ENCODE measurements around the gene FKBP2. TPM values are rescaled to one million over a fixed set of nuclear protein-coding genes. Genes with fewer than 3 reads are reported as not detected.
"Not testable (repeated sequence)": the region's sequence is repeated elsewhere in the genome, so short reads cannot be mapped to it uniquely, and the experiment has no call there.

FKBP2 gene
- total RNA-seq, 1 experiment from 2014 or later = 57.2 TPM

DNA sequence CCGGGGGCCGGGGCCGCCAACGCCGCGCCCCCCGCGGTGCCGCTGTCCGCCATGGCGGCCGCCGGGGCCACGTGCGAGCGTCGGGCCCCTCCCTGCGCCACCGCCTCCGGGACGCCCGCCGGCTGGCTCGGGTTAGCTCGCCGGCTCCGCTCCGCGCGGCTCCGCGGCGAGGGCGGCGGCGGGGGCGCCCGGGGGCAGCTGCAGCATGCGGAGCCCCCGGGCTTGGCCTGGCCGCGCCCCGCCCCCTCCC, 5.7 kb downstream of the FKBP2 start:
- H3K4me3 Mint-ChIP-seq = peak overlapping the region; percentile 88
- H3K27me3 Mint-ChIP-seq (ENCODE audit: low read depth); H3K36me3 Mint-ChIP-seq; H3K9me3 Mint-ChIP-seq; ATAC-seq; H3K27ac Mint-ChIP-seq; DNase-seq (ENCODE audit: low spot score): not testable (repeated sequence)
- ChIA-PET CTCF (interaction anchor here (0.8 to 2.1 kb wide), 8 partner anchors 21 to 108 kb away, joined by 3 to 11 read pairs (median 6); partner anchors contain the start of genes ESRRA, NUDT22 and TRPT1), POLR2A (interaction anchor here (0.7 to 1.7 kb wide), 5 partner anchors 20 to 464 kb away, joined by 3 to 7 read pairs (median 3); partner anchors contain the start of genes NUDT22 and TRPT1)
- TF ChIP-seq ZNF416 (CRISPR knock-in tag; IDR thresholded peaks at IDR 0.05) (peak; percentile 10; the same call in 1 of the 2 replicates), TP53 (CRISPR knock-in tag; IDR thresholded peaks at IDR 0.05) (0 out of 2 replicates have a peak, but pooled peaks have one; percentile 20)
- TF ChIP-seq, protein P1, sequence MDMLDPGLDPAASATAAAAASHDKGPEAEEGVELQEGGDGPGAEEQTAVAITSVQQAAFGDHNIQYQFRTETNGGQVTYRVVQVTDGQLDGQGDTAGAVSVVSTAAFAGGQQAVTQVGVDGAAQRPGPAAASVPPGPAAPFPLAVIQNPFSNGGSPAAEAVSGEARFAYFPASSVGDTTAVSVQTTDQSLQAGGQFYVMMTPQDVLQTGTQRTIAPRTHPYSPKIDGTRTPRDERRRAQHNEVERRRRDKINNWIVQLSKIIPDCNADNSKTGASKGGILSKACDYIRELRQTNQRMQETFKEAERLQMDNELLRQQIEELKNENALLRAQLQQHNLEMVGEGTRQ (CRISPR knock-in tag; IDR thresholded peaks at IDR 0.05) = peak; percentile 35; the same call in 1 of the 2 replicates
- H3K4me1 Mint-ChIP-seq = peaks cover 50% of the 10 kb centered on the region

DNA sequence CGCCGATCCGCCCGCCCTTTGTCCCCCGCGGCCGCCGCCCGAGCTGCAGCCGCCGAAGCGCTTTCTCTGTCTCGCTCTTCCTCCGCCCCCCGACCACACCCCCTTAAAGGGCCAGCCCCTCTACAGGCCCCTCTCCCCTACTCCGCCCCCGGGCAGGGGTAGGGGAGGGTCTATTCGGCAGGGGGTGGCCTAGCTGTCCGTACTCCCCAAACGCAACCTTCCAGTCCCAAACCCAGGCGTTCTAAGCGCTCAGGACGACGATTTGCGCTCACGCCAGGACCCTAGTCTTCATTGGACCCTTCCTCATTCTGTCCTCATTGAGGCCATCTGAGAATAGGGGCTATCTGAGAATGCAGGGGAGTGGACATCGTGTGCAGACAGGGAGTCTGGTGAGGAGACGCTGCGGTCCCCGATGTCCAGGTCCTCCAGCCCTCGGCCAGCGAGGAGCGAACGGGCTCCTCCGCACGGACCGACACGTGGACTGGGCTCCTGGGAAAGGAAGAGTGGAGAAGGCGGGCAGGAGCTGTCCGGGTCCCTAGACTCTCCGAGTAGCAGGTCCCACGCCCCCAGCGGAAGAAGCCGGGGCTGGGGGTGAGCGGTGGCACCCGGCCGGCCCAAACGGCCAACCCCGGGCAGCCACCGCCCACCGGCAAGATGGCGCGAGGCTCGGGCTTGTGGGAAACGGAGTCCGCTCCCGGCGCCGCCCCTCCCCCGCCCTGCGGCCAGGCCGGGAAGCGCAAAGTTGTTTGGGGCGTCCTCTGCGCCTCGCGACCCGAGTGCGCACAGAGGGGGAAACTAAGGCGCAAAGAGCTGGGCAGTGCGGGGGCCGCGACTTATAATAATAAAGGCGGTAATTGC, 6.2 kb downstream of the FKBP2 start, which contains the start of gene PPP1R14B:
Gene PPP1R14B (minus strand): TSS at position 73 of the 858 bp plus-strand sequence. CDS start 270 bp downstream, outside the sequence.
- Mint-ChIP-seq H3K27me3 (ENCODE audit: low read depth) (no peaks in the 10 kb centered on the region), H3K9me3 (no peaks in the 10 kb centered on the region), H3K4me3 (peak within 1 kb of the TSS; percentile 88), H3K36me3 (peaks cover 8% of the 10 kb centered on the region), H3K27ac (peak within 1 kb of the TSS; percentile 97), H3K4me1 (peaks cover 50% of the 10 kb centered on the region)
- ChIA-PET POLR2A (interaction anchor here (0.8 to 1.7 kb wide), 5 partner anchors 21 to 328 kb away, joined by 3 to 7 read pairs (median 3); partner anchors contain the start of genes NUDT22 and TRPT1), CTCF (interaction anchor here (0.8 to 2.1 kb wide), 10 partner anchors 16 to 108 kb away, joined by 3 to 11 read pairs (median 5); partner anchors contain the start of genes CATSPERZ, ESRRA, NUDT22 and TRPT1)
- ATAC-seq = peak; percentile 55
- DNase-seq (ENCODE audit: low spot score) = peak; percentile 95
- TF ChIP-seq GRHL2 (CRISPR knock-in tag; IDR thresholded peaks at IDR 0.05; ENCODE audit: insufficient replicate concordance, severe bottlenecking) (no peak), NR2C2 (CRISPR knock-in tag; IDR thresholded peaks at IDR 0.05) (no peak), FOXJ3 (CRISPR knock-in tag; IDR thresholded peaks at IDR 0.05; ENCODE audit: borderline replicate concordance) (no peak), CREM (CRISPR knock-in tag; IDR thresholded peaks at IDR 0.05) (0 out of 2 replicates have a peak, but pooled peaks have one; percentile 20), MXD4 (CRISPR knock-in tag; IDR thresholded peaks at IDR 0.05; ENCODE audit: borderline replicate concordance) (no peak), SMAD4 (CRISPR knock-in tag; IDR thresholded peaks at IDR 0.05) (no peak), SMAD3 (CRISPR knock-in tag; IDR thresholded peaks at IDR 0.05; ENCODE audit: borderline replicate concordance) (no peak), NFE2L1 (CRISPR knock-in tag; IDR thresholded peaks at IDR 0.05) (no peak), ZNF416 (CRISPR knock-in tag; IDR thresholded peaks at IDR 0.05) (0 out of 2 replicates have a peak, but pooled peaks have one; percentile 55), RELA (CRISPR knock-in tag; IDR thresholded peaks at IDR 0.05; ENCODE audit: borderline replicate concordance) (no peak), SOX15 (CRISPR knock-in tag; IDR thresholded peaks at IDR 0.05) (no peak), FOXP1 (CRISPR knock-in tag; IDR thresholded peaks at IDR 0.05; ENCODE audit: borderline replicate concordance) (peak; percentile 18; the same call in 1 of the 2 replicates)
- TF ChIP-seq, protein P2, sequence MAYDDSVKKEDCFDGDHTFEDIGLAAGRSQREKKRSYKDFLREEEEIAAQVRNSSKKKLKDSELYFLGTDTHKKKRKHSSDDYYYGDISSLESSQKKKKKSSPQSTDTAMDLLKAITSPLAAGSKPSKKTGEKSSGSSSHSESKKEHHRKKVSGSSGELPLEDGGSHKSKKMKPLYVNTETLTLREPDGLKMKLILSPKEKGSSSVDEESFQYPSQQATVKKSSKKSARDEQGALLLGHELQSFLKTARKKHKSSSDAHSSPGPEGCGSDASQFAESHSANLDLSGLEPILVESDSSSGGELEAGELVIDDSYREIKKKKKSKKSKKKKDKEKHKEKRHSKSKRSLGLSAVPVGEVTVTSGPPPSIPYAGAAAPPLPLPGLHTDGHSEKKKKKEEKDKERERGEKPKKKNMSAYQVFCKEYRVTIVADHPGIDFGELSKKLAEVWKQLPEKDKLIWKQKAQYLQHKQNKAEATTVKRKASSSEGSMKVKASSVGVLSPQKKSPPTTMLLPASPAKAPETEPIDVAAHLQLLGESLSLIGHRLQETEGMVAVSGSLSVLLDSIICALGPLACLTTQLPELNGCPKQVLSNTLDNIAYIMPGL (CRISPR knock-in tag; IDR thresholded peaks at IDR 0.05) = peak; percentile 84; the same call in 1 of the 2 replicates
- TF ChIP-seq, protein P3, sequence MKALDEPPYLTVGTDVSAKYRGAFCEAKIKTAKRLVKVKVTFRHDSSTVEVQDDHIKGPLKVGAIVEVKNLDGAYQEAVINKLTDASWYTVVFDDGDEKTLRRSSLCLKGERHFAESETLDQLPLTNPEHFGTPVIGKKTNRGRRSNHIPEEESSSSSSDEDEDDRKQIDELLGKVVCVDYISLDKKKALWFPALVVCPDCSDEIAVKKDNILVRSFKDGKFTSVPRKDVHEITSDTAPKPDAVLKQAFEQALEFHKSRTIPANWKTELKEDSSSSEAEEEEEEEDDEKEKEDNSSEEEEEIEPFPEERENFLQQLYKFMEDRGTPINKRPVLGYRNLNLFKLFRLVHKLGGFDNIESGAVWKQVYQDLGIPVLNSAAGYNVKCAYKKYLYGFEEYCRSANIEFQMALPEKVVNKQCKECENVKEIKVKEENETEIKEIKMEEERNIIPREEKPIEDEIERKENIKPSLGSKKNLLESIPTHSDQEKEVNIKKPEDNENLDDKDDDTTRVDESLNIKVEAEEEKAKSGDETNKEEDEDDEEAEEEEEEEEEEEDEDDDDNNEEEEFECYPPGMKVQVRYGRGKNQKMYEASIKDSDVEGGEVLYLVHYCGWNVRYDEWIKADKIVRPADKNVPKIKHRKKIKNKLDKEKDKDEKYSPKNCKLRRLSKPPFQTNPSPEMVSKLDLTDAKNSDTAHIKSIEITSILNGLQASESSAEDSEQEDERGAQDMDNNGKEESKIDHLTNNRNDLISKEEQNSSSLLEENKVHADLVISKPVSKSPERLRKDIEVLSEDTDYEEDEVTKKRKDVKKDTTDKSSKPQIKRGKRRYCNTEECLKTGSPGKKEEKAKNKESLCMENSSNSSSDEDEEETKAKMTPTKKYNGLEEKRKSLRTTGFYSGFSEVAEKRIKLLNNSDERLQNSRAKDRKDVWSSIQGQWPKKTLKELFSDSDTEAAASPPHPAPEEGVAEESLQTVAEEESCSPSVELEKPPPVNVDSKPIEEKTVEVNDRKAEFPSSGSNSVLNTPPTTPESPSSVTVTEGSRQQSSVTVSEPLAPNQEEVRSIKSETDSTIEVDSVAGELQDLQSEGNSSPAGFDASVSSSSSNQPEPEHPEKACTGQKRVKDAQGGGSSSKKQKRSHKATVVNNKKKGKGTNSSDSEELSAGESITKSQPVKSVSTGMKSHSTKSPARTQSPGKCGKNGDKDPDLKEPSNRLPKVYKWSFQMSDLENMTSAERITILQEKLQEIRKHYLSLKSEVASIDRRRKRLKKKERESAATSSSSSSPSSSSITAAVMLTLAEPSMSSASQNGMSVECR (CRISPR knock-in tag; IDR thresholded peaks at IDR 0.05; ENCODE audit: borderline replicate concordance) = peak; percentile 77; the same call in 1 of the 2 replicates
- TF ChIP-seq, protein P4, sequence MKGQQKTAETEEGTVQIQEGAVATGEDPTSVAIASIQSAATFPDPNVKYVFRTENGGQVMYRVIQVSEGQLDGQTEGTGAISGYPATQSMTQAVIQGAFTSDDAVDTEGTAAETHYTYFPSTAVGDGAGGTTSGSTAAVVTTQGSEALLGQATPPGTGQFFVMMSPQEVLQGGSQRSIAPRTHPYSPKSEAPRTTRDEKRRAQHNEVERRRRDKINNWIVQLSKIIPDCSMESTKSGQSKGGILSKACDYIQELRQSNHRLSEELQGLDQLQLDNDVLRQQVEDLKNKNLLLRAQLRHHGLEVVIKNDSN (CRISPR knock-in tag; IDR thresholded peaks at IDR 0.05) = no peak; the same call in 1 of the 2 replicates
- TF ChIP-seq, protein P5, sequence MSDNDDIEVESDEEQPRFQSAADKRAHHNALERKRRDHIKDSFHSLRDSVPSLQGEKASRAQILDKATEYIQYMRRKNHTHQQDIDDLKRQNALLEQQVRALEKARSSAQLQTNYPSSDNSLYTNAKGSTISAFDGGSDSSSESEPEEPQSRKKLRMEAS (CRISPR knock-in tag; IDR thresholded peaks at IDR 0.05) = peak; percentile 77
- TF ChIP-seq, protein P6, sequence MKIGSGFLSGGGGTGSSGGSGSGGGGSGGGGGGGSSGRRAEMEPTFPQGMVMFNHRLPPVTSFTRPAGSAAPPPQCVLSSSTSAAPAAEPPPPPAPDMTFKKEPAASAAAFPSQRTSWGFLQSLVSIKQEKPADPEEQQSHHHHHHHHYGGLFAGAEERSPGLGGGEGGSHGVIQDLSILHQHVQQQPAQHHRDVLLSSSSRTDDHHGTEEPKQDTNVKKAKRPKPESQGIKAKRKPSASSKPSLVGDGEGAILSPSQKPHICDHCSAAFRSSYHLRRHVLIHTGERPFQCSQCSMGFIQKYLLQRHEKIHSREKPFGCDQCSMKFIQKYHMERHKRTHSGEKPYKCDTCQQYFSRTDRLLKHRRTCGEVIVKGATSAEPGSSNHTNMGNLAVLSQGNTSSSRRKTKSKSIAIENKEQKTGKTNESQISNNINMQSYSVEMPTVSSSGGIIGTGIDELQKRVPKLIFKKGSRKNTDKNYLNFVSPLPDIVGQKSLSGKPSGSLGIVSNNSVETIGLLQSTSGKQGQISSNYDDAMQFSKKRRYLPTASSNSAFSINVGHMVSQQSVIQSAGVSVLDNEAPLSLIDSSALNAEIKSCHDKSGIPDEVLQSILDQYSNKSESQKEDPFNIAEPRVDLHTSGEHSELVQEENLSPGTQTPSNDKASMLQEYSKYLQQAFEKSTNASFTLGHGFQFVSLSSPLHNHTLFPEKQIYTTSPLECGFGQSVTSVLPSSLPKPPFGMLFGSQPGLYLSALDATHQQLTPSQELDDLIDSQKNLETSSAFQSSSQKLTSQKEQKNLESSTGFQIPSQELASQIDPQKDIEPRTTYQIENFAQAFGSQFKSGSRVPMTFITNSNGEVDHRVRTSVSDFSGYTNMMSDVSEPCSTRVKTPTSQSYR (CRISPR knock-in tag; IDR thresholded peaks at IDR 0.05) = peak; percentile 69; the same call in 1 of the 2 replicates
- TF ChIP-seq, protein P7, sequence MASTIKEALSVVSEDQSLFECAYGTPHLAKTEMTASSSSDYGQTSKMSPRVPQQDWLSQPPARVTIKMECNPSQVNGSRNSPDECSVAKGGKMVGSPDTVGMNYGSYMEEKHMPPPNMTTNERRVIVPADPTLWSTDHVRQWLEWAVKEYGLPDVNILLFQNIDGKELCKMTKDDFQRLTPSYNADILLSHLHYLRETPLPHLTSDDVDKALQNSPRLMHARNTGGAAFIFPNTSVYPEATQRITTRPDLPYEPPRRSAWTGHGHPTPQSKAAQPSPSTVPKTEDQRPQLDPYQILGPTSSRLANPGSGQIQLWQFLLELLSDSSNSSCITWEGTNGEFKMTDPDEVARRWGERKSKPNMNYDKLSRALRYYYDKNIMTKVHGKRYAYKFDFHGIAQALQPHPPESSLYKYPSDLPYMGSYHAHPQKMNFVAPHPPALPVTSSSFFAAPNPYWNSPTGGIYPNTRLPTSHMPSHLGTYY (CRISPR knock-in tag; IDR thresholded peaks at IDR 0.05) = no peak

All from WTC11 (cell line).